OCI-LY1 (cell line): Measurements from ENCODE around the gene G6PD.

Source experiments
- H2AFZ ChIP-seq: fragments of 200-600 bp; sonication (generic), shearing (Covaris generic); 2 replicates; pipeline ENCODE4 v1.6.0; 2014; ENCODE audit warnings: antibody characterized with exemption, mild to moderate bottlenecking, low read length
- H3F3A ChIP-seq: fragments of 200-600 bp; sonication (generic), shearing (Covaris generic); 2 replicates; pipeline ENCODE4 v1.6.0; 2014; ENCODE audit warnings: mild to moderate bottlenecking, antibody characterized with exemption, low read length, moderate library complexity; ENCODE audit not compliant: insufficient read depth
- H3K27ac ChIP-seq: fragments of 200-600 bp; sonication (generic); 2 replicates; pipeline ENCODE4 v1.5.1; 2014; ENCODE audit warnings: low read length, mixed run types, mild to moderate bottlenecking, low read depth; ENCODE audit not compliant: poor library complexity, severe bottlenecking
- H3K27me3 ChIP-seq: fragments of 200-600 bp; sonication (generic); 2 replicates; pipeline ENCODE4 v1.6.0; 2014; ENCODE audit warnings: antibody characterized with exemption, mild to moderate bottlenecking, low read length, moderate library complexity; ENCODE audit not compliant: insufficient read depth
- H3K36me3 ChIP-seq: fragments of 200-600 bp; sonication (generic); 2 replicates; pipeline ENCODE4 v1.6.1; 2014; ENCODE audit warnings: mild to moderate bottlenecking, antibody characterized with exemption, low read length, moderate library complexity, mixed read lengths; ENCODE audit not compliant: insufficient read depth
- H3K4me1 ChIP-seq: fragments of 200-600 bp; sonication (generic); 2 replicates; pipeline ENCODE4 v1.5.1; 2014; ENCODE audit warnings: mild to moderate bottlenecking, low read length, moderate library complexity; ENCODE audit not compliant: insufficient read depth, severe bottlenecking
- H3K4me2 ChIP-seq: fragments of 200-600 bp; sonication (generic), shearing (Covaris generic); 2 replicates; pipeline ENCODE4 v1.6.1; 2014; ENCODE audit warnings: low read length
- H3K4me3 ChIP-seq: fragments of 200-600 bp; sonication (generic); 2 replicates; pipeline ENCODE4 v1.5.1; 2014; ENCODE audit warnings: low read length, low read depth, mild to moderate bottlenecking, mixed read lengths; ENCODE audit not compliant: poor library complexity, severe bottlenecking
- H3K79me2 ChIP-seq: fragments of 200-600 bp; shearing (Covaris generic); 2 replicates; pipeline ENCODE4 v1.6.1; 2016; ENCODE audit warnings: mixed run types, low read length, mixed read lengths; ENCODE audit not compliant: insufficient read depth
- H3K9ac ChIP-seq: fragments of 200-600 bp; sonication (generic), shearing (Covaris generic); 2 replicates; pipeline ENCODE4 v1.6.1; 2014; ENCODE audit warnings: mild to moderate bottlenecking, low read length, mixed read lengths
- H3K9me2 ChIP-seq: fragments of 200-600 bp; sonication (generic), shearing (Covaris generic); 2 replicates; pipeline ENCODE4 v1.6.1; 2014; ENCODE audit warnings: low read depth, mild to moderate bottlenecking, low read length, mixed read lengths
- H3K9me3 ChIP-seq: fragments of 200-600 bp; shearing (Covaris generic); 2 replicates; pipeline ENCODE4 v1.6.1; 2014; ENCODE audit warnings: low read length, mixed read lengths
- H4K20me1 ChIP-seq: fragments of 200-600 bp; sonication (generic), shearing (Covaris generic); 2 replicates; pipeline ENCODE4 v1.6.0; 2016; ENCODE audit warnings: mild to moderate bottlenecking, low read length; ENCODE audit not compliant: insufficient read depth
- CTCF ChIP-seq: fragments of 200-600 bp; sonication (generic), shearing (Covaris generic); IDR thresholded peaks from 2 replicates; pipeline ENCODE4 v1.5.1; 2017; ENCODE audit warnings: mild to moderate bottlenecking, antibody characterized with exemption, low read length, moderate library complexity, mixed read lengths
- EZH2 ChIP-seq: fragments of 200-600 bp; sonication (generic), shearing (Covaris generic); IDR thresholded peaks from 2 replicates; pipeline ENCODE4 v1.8.0; 2017; ENCODE audit warnings: borderline replicate concordance, mixed run types, mild to moderate bottlenecking, antibody characterized with exemption, low read length, moderate library complexity, mixed read lengths

G6PD gene

GRCh38 chrX:154531626-154532025 lies 15.0 kb downstream of the G6PD start:
- Histone ChIP-seq H3K4me1 (peaks cover 16% of the 10 kb centered on the region), H3K79me2 (no peaks in the 10 kb centered on the region), H3K4me3 (no peak overlapping the region), H3K4me2 (no peak overlapping the region), H2AFZ (no peak overlapping the region), H3K9ac (no peak overlapping the region), H3K27ac (no peak overlapping the region), H3K36me3 (peaks cover 29% of the 10 kb centered on the region), H4K20me1 (no peaks in the 10 kb centered on the region), H3K9me3 (no peaks in the 10 kb centered on the region), H3K27me3 (no peaks in the 10 kb centered on the region), H3F3A (no peaks in the 10 kb centered on the region), H3K9me2 (no peaks in the 10 kb centered on the region)
- no peak for TF ChIP-seq CTCF
- TF ChIP-seq EZH2, result no peak

GRCh38 chrX:154530286-154530685 lies 16.4 kb downstream of the G6PD start:
- Histone ChIP-seq H3K27ac (no peak overlapping the region), H3K4me1 (peaks cover 20% of the 10 kb centered on the region), H3K36me3 (peaks cover 26% of the 10 kb centered on the region), H3K27me3 (no peaks in the 10 kb centered on the region), H3K79me2 (no peaks in the 10 kb centered on the region), H3K4me2 (no peak overlapping the region), H3K9me3 (no peaks in the 10 kb centered on the region), H3K4me3 (no peak overlapping the region), H4K20me1 (no peaks in the 10 kb centered on the region), H2AFZ (no peak overlapping the region), H3F3A (no peaks in the 10 kb centered on the region), H3K9ac (no peak overlapping the region), H3K9me2 (no peaks in the 10 kb centered on the region)
- TF ChIP-seq EZH2, result no peak
- no peak for TF ChIP-seq CTCF

GRCh38 chrX:154529206-154529612 lies 17.4 kb downstream of the G6PD start:
- Histone ChIP-seq H3K9ac (no peak overlapping the region), H3F3A (no peaks in the 10 kb centered on the region), H2AFZ (no peak overlapping the region), H3K36me3 (peaks cover 17% of the 10 kb centered on the region), H3K79me2 (no peaks in the 10 kb centered on the region), H3K9me2 (no peaks in the 10 kb centered on the region), H3K4me3 (no peak overlapping the region), H3K27ac (no peak overlapping the region), H3K9me3 (no peaks in the 10 kb centered on the region), H4K20me1 (no peaks in the 10 kb centered on the region), H3K27me3 (no peaks in the 10 kb centered on the region), H3K4me1 (peaks cover 16% of the 10 kb centered on the region), H3K4me2 (no peak overlapping the region)
- no peak for TF ChIP-seq EZH2
- no peak for TF ChIP-seq CTCF
